Omental fat pad (tissue), 4 donors: ENCODE data around the gene GLMN. TPM values are rescaled to one million over a fixed set of nuclear protein-coding genes. Genes with fewer than 3 reads are reported as not detected.

Source experiments
- ATAC-seq: fragments of 150-250 bp; one replicate; pipeline ENCODE4 v1.9.1; 2016; ENCODE audit warnings: mild to moderate bottlenecking, moderate library complexity; ENCODE audit not compliant: low FRiP score
- DNase-seq: peaks from one replicate; pipeline ENCODE4 v3.0.0-alpha.2; 2019; ENCODE audit warnings: low spot score
- CTCF ChIP-seq, 3 donors: fragments of 450-650 bp; IDR thresholded peaks; one replicate each; pipeline ENCODE4 v1.5.1; 2016 to 2017; ENCODE audit warnings: antibody characterized with exemption in 3 of 3, mild to moderate bottlenecking in 3 of 3, moderate library complexity in 2 of 3
- total RNA-seq, 4 donors: library from RNA; depleted of rRNA; stranded (reverse); fragments of >200 nt; gene quantifications; one replicate each; pipeline ENCODE4 v1.1.0, GENCODE V29; 2016

The GLMN gene
- total RNA-seq, 4 donors from 2014 or later = 7.0 to 12.6 (median 9.4) TPM

GRCh38 chr1:92315766-92316599 lies 17.2 kb upstream of the GLMN start:
- ATAC-seq (no peak), DNase-seq (no peak)
- TF ChIP-seq CTCF (IDR thresholded peaks at IDR 0.05) = no peak

- ATAC-seq (no peak), DNase-seq (no peak)
- no peak for TF ChIP-seq CTCF (IDR thresholded peaks at IDR 0.05)
These were observed 15.2 kb upstream of the GLMN start for GRCh38 chr1:92314024-92314423.

- ATAC-seq (no peak), DNase-seq (no peak)
- no peak for TF ChIP-seq CTCF (IDR thresholded peaks at IDR 0.05)
These were observed 11.4 kb upstream of the GLMN start for GRCh38 chr1:92310185-92310597.

GRCh38 chr1:92307980-92308379 lies 9.2 kb upstream of the GLMN start:
- ATAC-seq = no peak
- DNase-seq = no peak
- no peak for TF ChIP-seq CTCF (IDR thresholded peaks at IDR 0.05)

GRCh38 chr1:92306020-92306419 lies 7.2 kb upstream of the GLMN start:
- DNase-seq (no peak), ATAC-seq (no peak)
- TF ChIP-seq CTCF (IDR thresholded peaks at IDR 0.05) = no peak

GRCh38 chr1:92301021-92301420 lies 2.2 kb upstream of the GLMN start:
- ATAC-seq (no peak), DNase-seq (no peak)
- TF ChIP-seq CTCF (IDR thresholded peaks at IDR 0.05) = no peak
